Activated gamma-delta T cell treated with Interleukin-2 at 50 U/mL for 16 hours (primary cell): ENCODE data around the gene USE1.
"Not testable (repeated sequence)": the region's sequence is repeated elsewhere in the genome, so short reads cannot be mapped to it uniquely, and the experiment has no call there.

Source experiments
- DNase-seq: peaks from one replicate; pipeline ENCODE4 v3.0.0-alpha.2; 2020

Gene USE1

DNA sequence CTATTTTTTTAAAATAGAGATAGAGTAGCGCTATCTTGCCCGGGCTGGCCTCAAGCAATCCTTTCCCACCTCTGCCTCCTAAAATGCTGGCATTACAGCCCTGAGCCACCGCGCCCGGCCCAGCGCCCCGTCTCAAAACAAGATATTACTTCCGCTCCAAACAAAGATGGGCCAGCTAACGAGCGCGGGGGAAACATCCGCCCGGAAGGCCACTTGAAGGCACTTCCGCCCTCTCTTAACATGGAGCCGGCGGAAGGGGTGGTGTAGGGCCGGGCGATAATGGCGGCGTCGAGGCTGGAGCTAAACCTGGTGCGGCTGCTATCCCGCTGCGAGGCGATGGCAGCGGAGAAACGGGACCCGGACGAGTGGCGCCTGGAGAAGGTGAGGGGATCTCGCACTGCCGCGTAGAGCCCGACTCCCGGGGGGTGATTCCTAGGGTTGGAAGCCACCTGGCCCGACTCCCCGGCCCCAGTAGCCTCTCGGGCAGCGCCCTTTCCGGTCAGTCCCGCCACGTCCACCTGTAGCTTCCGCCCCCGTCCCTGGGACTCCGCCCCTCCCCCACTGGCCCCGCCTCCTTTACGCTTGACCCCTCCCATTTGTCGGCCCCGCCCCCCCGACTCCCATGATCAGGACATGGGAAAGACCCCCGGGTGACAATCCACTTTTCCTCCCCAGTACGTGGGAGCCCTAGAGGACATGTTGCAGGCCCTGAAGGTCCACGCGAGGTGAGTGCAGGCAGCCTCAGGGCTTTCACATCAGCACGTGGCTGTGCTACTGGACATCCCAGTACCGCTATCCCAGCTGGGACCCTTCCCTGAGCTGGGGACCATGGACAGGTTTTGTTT, at the start of gene USE1:
Gene USE1, plus strand, starts transcription at position 231 of the 845 bp plus-strand sequence. Its CDS starts 49 bp downstream, at position 280.
- DNase-seq: peak; percentile 87

GRCh38 chr19:17165715-17166114, 49.4 kb upstream of the USE1 start:
- DNase-seq: no peak

DNA sequence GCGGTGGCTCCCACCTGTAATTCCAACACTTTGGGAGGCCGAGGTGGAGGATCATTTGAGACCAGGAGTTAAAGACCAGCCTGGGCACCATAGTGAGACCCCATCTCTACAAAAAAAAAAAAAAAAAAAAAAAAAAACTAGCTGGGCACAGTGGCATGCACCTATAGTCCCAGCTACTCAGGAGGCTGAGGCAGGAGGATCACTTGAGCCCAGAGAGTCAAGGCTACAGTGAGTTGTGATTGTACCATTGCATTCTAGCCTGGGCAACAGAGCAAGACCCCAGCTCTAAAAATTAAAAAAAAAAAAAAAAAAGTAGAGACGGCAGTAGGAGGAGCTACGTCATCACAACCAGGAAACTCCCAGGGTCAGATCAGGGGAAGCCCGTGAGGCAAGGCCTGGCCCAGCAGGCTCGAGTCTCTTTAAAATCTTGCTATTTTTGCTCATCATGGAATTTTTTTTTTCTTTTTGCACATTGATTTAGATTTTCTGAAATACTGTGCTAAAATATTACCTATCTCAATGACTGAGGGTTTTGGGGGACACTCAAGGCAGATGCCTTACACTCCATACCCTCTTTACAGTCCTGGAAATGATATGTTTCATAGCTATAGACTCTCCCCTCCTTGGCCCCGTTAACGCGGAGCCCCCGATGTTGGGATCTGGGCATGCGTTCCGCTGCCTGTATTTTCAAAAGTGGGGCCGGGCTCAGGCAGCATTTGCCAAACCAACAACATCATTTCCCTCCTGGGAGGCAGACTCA, 44.4 kb upstream of the USE1 start:
- DNase-seq: no peak

DNA sequence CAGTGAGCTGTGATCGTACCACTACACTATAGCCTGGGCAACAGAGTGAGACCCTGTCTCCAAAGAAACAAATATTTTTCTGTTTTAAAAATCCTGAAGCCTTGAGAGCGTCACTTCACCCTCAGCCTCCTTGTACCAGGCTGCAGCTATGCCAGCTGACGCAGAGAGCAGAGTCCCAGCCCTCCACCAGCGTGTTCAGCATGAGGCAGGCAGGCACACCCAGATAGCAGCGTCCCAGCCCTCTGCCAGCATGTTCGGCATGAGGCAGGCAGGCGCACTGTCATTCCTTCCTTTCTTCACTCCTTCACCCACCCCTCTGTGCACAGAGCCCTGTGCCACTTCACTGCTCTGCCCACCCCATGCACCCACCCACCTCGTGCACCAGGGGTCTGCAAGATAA, 43.3 kb upstream of the USE1 start:
- no peak for DNase-seq

DNA sequence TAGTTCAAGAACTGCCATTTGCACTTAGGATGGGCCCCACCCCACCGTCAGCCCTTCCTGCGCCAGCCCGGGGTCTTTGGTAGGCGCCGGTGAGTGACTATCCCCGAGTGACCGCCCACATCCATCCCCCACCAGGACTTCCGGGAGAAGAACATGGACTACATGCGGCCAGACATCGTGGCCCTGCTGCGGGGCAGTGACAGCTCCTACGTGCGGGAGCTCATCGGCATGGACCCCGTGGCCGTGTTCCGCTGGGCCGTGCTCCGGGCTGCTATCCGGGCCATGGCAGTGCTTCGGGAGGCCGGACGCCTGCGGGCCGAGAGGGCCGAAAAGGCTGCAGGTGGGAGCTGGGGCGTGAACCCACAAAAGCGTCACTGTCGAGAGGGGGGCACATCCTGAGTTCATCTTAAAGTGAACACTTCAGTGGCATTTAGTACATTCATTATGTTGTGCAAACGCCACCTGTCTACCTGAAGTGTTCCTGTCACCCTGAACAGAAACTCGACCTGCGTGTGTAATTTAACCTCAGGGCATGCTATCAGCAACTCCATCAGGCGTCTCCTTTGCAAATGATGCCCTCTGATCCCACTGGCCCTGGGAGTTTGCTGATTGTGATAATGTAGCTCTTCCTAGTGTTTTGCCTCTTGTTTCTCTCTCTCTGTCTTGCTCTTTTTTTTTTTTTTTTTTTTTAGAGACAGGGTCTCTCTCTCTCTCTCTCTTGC, 42.4 kb upstream of the USE1 start:
- DNase-seq: no peak

- no peak for DNase-seq
Measured at GRCh38 chr19:17178291-17178690, 36.9 kb upstream of the USE1 start.

DNA sequence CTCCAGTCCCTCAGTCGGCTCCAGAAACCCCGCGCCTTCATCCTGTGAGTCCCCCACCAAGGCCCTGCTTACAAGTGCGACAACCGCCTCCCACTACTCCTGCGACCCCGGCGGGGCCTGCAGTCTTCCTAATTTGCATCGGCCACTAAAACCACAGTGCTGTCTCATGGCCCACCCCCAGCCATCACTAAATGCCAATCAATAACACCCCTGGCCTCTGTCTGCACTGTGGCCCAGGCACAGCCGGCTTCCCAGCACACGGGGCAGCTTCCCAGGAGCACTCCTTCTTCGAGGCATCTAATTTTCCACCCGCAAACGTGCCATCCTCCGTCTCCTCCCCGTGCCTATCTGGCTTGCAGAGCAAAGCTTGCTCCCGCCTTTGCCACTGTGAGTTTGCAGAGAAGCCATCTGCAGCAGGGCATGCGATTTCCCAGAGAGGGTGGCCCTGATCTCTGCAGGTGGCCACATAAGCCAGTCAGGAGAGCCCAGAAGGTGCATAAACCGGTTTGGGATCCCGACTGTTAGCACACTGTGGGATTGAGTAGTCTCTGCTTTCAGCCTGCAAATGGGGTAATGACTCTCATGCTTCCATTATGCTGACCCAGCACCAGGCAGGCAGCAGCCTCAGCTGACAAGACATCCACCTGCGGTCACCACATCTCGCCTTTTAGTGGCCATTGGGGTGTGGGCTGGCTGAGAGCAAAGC, 34.0 kb upstream of the USE1 start:
- no peak for DNase-seq

GRCh38 chr19:17183271-17183761, 31.8 kb upstream of the USE1 start:
- DNase-seq: peak; percentile 20

- DNase-seq: peak; percentile 19
Measured at GRCh38 chr19:17183858-17184321, 31.3 kb upstream of the USE1 start.

DNA sequence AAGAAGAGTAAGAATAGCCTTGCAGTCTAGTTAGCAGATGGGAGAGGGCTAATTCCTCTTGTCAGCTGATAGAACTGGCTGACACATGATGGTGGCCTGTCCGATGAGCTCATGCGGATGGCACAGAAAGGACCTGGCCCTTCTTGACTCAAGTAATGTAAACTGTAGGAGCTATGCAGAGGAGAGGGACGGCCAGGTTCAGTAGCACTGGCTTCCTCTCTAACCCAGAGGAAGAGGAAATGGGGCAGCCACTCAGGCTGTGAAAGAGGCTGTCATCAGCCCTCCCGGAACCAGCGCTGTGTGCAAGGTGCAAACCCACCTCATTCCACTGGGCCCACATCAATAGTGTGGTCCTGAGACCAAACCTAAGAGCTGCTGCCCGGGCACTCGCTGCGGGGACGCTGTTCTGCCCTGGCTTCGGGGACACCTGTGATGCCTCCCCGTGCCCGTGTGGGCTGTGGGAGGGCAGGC, 30.8 kb upstream of the USE1 start:
- DNase-seq: peak; percentile 70

DNA sequence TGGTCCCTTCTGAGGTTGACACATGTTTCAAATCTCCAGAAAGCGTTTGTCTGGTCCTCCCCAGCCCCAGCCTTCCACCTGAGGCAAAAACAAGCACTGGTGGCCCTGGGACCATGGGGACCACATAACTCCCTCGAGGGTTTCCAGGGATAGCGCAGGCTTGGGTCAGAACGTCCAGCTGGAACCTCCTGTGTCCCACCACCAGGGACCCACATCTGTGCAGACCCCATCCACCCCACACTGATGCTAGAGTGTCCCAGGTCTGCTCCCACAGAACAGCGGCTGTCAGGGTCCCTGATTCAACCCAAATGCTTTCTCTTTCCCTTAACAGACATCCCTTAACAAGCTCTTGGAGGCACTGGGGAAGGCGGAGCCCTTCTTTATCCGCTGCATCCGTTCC, 29.6 kb upstream of the USE1 start:
- no peak for DNase-seq

DNA sequence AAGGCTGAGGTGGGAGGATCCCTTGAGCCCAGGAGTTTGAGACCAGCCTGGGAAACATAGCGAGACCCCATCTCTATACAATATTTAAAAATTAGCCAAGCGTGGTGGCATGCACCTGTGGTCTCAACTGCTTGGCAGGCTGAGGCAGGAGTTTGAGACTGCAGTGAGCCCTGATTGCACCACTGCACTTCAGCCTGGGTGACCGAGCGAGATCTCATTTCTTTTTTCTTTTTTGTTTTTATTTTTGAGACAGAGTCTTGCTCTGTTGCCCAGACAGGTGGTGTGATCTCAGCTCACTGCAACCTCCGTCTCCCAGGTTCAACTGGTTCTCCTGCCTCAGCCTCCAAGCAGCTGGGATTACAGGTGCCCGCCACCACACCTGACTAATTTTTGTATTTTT, 23.4 kb upstream of the USE1 start:
- not testable (repeated sequence) for DNase-seq

- no peak for DNase-seq
Measured at GRCh38 chr19:17192751-17193150, 22.4 kb upstream of the USE1 start.

DNA sequence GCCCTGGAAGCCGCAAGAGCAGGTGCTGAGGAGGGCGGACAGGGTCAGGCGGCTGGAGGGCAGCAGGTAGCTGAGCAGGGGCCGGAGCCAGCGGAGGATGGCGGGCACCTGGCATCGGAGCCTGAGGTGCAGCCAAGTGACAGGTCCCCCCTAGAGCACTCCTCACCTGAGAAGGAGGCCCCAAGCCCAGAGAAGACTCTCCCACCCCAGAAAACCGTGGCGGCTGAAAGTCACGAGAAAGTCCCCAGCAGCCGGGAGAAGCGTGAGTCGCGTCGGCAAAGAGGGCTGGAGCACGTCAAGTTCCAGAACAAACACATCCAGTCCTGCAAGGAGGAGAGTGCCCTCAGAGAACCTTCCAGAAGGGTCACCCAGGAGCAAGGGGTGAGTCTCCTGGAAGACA, 20.5 kb upstream of the USE1 start:
- no peak for DNase-seq

GRCh38 chr19:17195106-17195505, 20.1 kb upstream of the USE1 start:
- no peak for DNase-seq

DNA sequence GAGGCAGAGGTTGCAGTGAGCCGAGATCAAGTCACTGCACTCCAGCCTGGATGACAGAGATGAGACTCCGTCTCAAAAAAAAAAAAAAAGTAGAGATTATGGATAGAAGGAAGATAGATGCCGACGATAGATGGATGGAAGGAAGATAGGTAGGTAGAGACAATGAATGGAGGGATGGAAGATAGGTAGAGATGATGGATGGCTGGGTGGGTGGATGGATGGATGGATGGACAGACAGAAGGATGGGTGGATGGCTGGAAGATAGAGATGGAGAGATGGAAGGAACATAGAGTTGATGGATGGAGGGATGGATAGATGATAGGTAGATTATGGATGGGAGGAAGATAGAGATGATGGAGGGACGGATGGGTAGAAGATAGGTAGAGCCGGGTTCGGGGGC, 18.5 kb upstream of the USE1 start:
- no peak for DNase-seq

- DNase-seq: no peak
Measured at GRCh38 chr19:17197666-17198065, 17.5 kb upstream of the USE1 start.

- DNase-seq: no peak
Measured at GRCh38 chr19:17200408-17201079, 14.6 kb upstream of the USE1 start.

GRCh38 chr19:17202249-17202648, 12.9 kb upstream of the USE1 start:
- DNase-seq: no peak

- DNase-seq: no peak
Measured at GRCh38 chr19:17202713-17203112, 12.4 kb upstream of the USE1 start.

- peak; percentile 57 for DNase-seq
Measured at GRCh38 chr19:17205237-17206140, 9.7 kb upstream of the USE1 start.
